Ecto neural progenitor cell (in vitro differentiated cells): ENCODE data around the gene NAA11.

Experiments
- DNase-seq: peaks from one replicate; pipeline ENCODE4 v3.0.0-alpha.2; 2018; ENCODE audit warnings: low spot score

NAA11 gene

GRCh38 chr4:79325864-79326328, at the start of gene NAA11:
Gene NAA11, minus strand, starts transcription at chr4:79326061. Its CDS starts 184 bp downstream, at chr4:79325877.
- DNase-seq = no peak

DNA sequence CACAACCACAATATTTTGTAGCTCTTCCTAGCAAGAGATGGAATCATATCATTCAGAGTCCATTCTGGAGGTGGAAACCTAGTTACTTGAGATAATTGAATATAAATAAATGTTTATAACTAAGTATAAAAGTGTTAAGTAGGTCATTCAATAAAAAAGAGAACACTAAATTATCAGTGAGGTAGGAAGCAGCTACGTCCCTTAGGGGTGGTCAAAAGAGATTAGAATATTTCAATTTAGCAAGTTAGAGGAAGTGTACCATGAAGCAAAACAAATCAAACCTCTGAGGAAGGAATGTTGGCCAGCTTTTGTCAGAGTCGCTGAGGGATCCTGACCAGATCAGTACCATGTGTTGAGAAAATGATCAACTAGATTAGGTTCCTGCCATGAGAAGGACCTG, 44.2 kb upstream of the NAA11 start:
- no peak for DNase-seq

DNA sequence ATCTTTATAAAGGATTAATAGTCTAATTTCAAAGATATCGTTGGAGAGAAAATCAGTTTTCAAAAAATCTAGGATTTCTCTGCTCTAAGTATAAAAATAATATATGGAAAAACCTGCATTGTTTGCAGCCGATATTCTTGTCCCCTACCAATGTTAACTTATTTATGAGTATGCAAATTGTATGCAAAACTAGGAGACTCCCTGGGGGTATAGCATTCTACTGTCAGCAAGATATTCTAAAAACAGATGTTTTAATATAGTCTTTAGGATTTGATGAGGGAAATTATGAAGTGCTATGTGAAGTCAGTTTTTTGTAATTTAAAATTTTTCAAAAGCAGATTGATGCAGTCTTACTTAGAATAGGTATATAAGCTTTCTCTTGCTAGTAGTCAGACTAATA, 41.2 kb upstream of the NAA11 start:
- no peak for DNase-seq

- no peak for DNase-seq
Measured at GRCh38 chr4:79366422-79366821, 40.6 kb upstream of the NAA11 start.

DNA sequence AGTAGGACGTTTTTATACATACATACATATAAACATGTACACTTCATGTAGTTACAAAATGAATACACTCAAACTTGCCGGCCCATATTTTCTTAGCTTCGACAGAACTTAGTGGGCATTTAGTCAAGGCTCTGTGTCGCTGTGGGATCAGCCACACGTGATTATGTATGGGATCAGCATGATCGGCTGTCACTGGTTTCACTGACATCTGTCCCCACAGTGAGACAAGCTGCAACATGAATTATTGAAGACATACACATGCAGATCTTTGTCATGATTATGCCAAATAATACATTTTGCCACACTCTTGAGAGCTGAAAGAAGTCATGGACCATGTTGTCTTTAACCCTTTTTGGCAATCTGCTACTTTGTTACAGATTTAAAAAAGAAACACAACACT, 38.2 kb upstream of the NAA11 start:
- no peak for DNase-seq

GRCh38 chr4:79362626-79363025, 36.8 kb upstream of the NAA11 start:
- no peak for DNase-seq

DNA sequence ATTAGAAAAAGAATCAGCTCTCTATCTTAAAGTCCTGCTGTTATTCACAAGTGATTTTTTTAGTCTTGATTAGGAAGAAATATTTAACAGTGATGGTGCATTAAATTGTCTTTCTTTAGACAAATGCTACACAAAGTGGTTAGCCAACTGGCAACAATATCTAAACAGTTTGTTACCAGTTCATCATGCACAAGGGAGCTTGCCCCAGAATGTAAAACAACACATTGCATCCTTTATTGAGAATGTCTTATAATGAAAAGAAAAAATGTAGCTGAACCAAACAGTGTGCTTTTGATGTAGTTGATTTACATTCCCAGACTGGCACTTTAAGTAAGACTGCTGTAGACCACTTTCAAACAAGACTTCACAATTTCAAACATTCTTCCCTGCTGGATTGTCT, 34.1 kb upstream of the NAA11 start:
- DNase-seq = no peak

GRCh38 chr4:79358438-79358837, 32.6 kb upstream of the NAA11 start:
- DNase-seq = no peak

- no peak for DNase-seq
Measured at GRCh38 chr4:79357365-79357764, 31.5 kb upstream of the NAA11 start.

GRCh38 chr4:79353075-79353474, 27.2 kb upstream of the NAA11 start:
- DNase-seq = no peak

DNA sequence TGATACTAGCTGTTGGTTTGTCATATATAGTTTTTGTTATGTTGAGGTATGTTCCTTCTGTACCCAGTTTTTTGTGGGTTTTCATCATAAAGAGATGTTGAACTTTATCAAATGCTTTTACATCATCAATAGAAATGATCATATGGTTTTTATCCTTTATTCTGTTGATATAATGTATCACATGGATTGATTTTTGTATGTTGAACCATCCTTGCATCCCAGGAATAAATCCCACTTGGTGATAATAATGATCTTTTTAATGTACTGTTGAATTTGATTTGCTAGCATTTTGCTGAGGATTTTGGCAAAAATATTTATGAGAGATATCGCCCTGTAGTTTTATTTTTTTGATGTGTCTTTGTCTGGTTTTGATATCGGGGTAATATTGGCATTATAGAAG, 22.5 kb upstream of the NAA11 start:
- DNase-seq = no peak

DNA sequence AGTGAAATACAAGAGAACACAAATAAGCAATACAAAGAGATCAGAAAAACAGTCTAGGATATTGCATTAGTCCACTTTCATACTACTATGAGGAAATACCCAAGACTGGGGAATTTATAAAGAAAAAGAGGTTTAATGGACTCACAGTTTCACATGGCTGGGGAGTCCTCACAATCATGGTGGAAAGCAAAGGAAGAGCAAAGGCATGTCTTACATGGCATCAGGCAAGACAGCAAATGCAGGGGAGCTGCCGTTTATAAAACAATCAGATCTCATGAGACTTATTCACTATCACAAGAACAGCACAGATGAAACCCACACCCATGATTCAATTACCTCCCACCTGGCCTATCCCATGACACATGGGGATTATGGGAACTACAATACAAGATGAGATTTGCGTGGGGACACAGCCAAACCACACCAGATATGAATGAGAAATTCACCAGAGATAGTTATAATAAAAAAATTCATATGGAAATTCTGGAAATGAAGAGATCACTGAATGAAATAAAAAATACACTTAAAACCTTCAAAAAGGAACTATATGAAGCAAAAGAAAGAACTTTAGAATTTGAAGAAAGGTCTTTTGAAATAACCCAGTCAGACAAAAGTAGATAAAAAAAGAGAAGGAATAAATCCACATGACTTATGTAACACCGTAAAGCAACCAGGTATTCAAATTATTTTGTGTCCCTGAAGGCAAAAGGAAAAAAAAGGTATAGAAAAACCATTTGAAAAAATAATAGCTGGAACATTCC, 16.2 kb upstream of the NAA11 start:
- no peak for DNase-seq

DNA sequence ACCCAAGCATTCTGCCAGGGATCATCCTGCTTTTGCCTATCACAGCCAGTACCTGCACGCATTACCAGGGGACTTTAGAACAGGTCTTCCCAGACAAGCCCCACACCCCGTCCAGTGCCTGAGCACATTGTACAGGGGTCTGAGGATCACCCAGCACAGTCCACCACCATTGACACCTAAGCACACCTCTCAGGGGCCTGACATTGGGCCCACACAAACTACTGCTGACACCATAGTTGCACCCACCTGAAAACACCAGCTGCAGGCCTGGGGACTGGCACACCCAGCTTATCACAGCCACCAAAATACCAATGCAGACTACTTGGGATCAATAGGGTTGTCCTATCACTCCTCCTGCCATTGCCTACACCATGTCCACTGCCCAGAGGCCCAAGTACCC, 14.7 kb upstream of the NAA11 start:
- DNase-seq = no peak

- DNase-seq = no peak
Measured at GRCh38 chr4:79338148-79338547, 12.3 kb upstream of the NAA11 start.

DNA sequence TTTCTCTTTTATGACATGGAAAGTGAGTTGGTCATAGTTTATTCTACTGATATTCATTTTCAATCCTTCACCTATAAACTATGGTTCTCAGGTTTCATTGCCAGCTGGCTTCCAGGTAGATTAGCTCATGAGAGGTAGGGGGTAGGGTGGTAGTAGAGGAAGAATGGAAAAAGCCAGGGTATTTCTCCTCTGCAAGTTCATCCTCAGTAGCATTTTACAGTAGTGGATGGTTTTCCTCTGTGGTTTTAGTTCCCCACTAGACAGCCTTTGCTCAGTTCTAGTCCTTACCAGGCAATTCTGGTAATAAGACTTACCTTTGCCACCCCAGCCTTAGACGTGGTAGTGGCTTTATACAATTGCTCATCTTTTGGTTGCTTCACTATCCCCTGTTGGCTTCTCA, 8.9 kb upstream of the NAA11 start:
- no peak for DNase-seq

DNA sequence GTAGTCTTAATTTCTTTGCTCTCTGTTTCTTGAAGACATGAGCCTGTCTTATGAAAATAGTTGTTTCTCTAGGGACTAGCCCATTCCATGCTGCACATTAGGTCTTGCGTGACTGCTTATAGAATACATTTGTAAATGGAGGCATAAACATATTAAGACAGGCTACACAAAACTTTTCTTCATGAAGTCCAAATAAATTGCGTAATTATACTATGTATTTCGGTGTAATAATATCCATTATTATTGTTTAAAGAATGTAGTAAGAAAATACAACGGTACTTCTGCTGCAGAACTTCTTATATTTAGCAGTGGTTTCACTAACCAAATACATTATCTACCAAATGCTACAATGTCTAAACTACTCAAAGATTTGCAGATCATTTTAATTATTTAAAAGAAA, 8.5 kb upstream of the NAA11 start:
- no peak for DNase-seq

- no peak for DNase-seq
Measured at GRCh38 chr4:79331126-79331876, 5.4 kb upstream of the NAA11 start.

DNA sequence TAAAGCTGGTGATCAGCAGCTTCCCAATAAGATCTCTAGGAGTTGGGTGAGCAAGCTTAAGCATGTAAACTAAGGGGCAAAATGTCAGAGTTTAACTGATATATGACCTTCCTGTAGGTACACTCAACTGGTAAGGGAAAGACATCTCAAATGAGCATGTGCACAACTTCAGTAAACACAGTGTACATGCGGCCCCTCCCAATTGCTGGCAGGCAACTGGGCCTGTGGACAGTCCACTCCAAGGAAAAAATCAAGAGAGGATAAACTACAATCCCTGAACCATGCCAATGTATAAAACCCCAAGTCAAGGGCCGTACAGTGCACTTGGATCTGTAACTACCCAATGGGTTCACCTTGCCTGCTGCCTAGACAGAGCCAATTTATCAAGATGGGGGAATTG, 4.9 kb upstream of the NAA11 start:
- no peak for DNase-seq

- no peak for DNase-seq
Measured at GRCh38 chr4:79325436-79325835, 425 bp downstream of the NAA11 start.

GRCh38 chr4:79319975-79320374, 5.9 kb downstream of the NAA11 start:
- DNase-seq = no peak

DNA sequence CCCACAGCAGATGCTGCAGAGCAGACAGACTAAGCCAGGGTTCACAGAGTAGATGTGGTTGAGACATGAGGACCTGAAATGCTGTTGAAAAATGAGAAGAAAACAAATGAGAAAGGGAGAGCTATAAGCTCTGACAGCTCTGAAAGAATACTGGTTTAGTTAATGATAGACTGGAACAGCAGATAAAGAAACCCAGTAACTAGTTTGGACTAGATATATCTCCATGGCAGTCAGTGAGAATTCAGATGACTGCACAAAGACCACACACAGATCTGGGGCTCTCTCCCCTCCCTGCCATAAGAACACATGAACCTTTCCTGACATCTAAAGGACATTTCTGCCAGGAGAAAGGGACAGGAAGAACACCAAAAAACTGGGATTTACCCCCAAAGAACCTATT, 8.2 kb downstream of the NAA11 start:
- no peak for DNase-seq

GRCh38 chr4:79315891-79316290, 10.0 kb downstream of the NAA11 start:
- DNase-seq = no peak

DNA sequence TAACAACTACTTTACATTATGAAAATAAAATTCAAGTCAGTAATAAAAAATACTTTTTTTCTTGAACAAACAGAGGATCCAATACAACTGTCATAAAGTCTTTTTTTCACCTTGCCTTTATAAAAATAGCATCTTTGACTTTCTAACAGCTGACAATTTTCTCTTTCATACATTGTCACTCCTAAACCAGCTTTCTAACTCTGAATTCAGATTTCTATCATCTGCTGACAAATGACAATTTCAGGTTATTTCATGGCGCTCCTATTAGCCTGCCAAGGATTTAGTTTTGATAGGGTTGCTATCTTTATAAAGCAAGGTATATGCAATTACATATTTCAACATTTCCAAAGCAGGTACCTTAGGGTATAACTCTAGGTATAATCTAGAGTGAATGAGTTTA, 14.6 kb downstream of the NAA11 start:
- DNase-seq = no peak

DNA sequence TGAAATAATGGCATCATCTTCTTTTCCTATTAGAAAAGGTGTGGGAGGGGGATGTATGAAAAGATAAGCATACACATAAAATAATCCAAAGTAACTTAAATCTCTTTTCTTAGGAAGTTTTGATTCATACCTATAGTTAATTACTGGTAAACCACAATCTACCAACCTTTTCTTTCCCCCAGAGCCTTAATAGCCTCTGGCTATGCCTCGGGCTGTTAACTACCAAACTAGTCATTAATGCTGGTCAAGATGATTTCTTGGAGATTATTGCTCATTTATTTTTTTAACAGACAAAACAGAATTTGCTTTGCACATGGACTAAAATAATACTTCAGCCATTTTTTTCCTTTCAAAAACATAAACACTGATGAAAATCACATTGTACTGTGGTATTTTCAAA, 16.9 kb downstream of the NAA11 start:
- no peak for DNase-seq
